ENCODE results near the gene DLG1.

The DLG1 gene

DNA sequence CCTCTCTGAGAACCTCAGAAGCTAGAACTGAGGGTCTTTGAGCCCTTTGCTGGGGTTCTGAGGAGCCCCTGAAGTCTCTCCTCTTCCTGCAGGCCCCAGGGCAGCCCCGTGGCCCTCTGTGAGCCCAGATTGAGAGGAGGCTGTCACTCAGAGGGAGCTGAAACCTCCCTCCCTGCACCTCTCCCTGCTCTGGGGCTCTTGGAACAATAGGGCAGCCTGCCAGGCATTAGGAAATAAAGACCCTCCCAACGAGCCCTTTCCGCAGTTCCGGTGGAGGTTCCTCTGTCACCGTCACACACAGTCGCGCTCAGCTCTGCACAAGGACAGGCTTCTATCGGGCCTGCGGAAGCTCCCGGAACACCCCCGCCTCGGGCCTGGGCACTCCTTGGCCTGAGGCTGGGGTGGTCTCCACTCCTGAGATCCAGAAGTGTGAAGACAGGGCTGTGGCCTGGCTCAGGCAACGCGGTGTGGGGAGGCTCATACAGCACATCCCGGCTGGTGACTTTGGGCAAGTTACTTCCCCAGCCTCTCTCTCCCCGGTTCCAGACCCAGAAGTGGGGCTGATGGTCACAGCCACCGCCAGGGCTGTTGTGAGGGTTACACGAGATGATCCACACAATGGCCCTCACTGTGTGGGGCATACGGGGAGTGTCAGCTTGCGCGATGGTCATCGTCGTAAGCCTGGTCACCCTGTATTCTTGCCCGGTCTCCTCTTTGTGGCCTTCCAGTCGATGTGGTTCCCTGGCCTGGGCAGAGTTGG, 286.5 kb downstream of the DLG1 start:
- DNase-seq: no peak

GRCh38 chr3:197010556-197011351, 287.7 kb downstream of the DLG1 start:
- no peak for DNase-seq

DNA sequence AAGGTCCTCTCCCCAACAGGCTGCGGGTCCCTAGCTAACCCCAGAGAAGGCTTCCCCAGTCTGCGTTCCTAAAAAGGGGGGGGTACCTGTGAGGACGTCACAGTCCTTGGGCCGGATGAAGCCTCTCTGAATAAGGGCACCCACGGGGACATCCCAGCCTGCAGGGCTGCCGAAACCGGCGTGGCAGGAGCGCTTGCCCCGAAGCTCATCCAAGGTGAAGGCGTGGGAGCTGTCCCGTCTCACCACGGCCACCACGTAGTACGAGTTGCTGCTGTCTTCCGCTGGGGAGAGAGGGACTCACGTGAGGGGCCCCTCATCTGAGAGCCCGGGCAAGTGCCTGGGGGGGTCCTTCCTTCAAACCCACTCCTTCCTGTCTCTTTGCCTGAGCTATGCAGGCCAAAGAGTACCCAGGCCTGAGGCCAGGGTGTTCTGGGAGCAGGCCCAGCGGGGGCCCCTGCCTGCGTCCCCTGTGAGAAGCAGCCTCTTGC, 288.8 kb downstream of the DLG1 start:
- no peak for DNase-seq

DNA sequence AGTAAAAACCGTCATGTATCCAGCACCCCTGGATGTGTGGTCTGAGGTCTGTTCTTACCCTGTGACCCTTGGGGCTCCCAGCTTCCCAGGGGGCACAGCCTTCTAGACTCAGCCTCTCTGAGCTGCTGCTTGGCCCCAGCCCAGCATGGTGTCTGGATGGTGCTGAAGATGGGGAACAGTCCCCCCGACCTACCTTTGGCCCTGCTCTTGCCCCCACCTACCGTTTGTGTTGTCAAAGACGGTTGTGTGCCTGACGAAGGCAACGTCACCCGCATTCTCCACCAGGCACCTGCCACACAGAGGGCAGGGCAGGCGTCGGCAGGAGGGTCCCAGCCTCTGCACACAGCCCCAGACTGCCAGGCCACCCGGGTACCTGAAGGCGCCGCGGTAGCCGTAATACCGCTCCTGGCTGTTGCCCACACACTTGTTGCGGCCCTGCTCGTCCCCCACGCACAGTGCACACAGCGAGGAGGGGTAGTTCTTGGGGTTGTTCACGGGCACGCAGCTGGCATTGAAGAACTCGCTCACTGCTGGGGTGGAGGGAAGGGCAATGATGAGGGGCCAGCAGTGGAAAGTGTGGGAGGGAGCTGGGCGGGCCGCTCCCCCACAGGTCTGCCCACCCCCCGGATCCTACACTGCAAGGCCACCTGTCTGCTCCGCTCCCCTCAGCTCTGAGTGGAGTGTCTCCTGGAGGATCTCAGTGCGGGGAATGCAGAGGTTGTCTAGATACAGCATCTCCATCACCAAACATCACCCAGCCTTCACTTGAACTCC, 289.8 kb downstream of the DLG1 start:
- no peak for DNase-seq

DNA sequence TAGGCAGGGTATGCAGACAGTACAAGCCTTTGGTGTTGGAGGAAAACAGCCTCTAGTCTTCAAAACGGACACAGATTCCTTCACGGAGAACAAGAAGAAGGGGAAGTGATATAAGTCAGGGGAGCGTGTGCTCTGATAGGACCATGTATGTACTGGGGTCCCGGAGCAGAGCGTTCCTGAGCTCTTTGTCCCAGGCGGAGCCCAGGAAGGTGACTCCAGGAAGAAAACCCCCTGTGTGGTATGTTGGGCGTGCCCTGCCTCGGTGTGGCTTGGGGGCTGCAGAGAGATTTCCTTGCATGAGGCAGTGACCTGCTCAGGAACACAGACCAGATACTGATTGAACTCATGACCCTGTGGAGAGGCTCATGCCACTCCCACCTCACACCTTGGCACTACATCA, 290.5 kb downstream of the DLG1 start:
- no peak for DNase-seq

DNA sequence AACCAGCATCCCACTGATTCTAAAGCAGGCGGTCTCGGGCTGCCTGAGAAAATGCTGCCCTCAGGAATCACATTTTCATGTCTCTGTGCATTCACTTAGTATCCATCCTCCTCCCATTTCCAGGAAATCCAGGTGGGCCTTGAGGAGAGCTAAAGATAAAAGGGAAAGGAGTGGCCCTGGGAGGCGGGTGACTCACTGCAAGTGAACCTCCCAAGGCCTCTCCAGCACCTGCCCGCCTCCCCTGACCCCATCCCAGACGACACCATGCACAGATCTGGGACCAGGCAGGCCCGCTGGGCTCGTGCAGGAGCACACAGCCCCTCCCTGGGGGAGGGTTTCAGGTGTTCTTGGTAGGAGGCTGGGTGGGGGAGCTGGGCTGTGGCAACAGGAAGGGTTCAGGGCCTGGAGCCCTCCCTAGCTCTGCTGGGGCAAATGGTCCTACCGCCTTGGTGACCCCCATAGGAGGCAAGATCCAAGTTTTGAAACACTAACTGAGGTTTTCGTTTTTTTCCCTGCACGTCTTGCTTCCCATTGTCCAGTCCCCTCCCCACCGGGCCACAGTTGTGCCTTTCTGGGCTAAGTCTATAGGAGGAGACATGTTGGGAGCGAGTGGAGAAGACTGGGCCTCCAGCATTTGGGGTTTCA, 291.0 kb downstream of the DLG1 start:
- DNase-seq: no peak

DNA sequence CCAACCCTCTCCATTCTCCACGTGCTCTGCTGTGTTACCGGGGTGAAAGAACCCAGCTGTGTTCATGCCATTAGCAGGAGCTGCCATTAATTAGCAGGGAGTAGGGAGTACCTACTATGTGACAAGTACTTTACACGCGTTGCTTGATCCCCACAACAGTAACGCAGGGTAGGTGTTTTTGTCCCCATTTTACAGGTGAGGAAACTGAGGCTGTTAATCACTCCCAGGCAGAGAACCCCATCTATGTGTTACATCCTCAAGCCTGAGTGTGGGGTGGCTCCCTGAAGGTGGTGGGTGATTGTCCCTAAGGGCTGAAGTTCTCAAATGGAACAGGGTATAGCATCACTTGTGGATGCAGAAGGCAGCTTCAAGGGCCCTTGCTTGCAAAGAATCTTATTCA, 291.6 kb downstream of the DLG1 start:
- no peak for DNase-seq

- no peak for DNase-seq
These were observed 292.0 kb downstream of the DLG1 start for GRCh38 chr3:197006446-197006845.

DNA sequence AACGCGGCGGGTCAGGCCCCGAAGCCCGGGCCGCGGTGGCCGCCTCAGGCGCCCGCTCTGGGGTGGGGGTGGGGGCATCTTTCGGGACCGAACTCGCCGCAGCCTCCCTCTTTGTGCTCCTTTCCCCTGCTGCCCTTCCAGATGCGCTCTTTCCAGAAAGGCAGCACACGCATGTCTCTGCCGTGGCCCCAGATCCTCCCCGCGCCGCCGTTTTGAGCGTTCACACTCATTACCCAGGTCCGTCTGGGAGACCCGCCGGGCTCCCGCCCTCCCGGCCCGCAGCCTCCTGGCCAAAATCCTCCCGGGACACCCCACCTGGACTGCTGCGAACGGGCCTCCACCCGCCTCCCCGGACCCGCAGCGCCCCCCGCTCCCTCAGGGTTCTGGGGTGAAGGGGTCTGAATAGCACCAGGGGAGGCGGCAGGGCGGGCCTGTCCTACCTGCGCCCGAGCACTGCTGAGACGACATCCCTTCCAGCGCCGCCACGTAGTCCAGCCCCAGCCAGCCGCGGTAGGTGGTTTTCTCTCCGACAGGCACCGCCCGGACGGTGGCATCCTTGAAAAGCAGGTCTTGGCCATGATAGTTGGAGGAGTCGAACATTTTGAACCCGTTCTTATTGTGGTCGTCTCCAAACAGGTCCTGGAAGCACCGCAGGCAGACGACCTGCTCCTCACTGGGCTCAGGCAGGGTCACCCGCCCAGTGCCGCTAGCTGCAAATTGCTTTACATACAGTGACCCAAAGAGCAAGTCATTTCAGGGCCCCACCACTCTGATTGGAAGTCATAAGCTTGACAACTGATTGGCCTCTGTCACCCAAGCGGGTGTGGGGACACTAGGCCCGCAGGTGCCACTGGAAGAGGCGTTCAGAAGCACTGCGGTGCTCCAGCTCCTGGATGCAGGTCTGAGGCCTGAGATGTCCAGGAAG, 294.7 kb downstream of the DLG1 start:
- no peak for DNase-seq

DNA sequence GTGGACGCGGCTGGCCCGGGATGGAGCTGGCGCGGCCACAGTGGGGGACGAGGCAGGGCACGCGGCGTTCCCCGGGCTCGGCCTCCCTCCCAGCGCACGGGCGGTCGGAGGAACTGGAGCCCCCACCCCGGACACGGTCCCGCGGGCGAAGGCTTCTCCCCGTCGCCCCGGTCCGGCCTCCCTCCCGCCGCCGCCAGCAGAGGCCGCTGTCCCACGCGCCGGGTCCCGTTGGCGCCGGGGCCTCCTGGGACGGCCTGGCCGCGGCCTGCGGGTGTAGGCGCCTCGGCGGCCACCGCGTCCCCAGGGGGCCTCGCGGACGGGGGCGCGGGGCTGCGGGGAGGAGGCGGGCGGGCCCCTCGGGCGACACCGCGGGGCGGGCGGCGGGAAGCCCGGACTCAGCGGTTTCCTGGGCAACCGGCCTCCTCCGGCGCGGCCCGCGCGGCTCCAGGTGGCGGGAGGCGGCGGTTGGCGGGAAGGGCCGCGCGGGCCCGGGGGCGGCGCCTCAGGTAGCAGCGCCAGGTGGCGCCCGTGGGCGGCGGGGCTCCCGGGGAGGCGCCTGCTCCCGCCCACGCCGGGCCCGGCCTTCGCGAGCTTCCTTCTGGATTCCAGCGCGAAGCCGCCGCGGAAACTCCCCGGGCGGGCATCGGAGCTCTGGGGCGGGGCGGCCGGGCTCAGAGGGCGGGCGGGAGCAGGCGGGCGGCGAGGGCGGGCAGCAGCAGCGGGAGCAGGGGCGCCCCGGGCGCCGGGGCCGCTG, 295.5 kb downstream of the DLG1 start:
- DNase-seq: peak; percentile 78

GRCh38 chr3:197001972-197002700, 296.3 kb downstream of the DLG1 start:
- no peak for DNase-seq

DNA sequence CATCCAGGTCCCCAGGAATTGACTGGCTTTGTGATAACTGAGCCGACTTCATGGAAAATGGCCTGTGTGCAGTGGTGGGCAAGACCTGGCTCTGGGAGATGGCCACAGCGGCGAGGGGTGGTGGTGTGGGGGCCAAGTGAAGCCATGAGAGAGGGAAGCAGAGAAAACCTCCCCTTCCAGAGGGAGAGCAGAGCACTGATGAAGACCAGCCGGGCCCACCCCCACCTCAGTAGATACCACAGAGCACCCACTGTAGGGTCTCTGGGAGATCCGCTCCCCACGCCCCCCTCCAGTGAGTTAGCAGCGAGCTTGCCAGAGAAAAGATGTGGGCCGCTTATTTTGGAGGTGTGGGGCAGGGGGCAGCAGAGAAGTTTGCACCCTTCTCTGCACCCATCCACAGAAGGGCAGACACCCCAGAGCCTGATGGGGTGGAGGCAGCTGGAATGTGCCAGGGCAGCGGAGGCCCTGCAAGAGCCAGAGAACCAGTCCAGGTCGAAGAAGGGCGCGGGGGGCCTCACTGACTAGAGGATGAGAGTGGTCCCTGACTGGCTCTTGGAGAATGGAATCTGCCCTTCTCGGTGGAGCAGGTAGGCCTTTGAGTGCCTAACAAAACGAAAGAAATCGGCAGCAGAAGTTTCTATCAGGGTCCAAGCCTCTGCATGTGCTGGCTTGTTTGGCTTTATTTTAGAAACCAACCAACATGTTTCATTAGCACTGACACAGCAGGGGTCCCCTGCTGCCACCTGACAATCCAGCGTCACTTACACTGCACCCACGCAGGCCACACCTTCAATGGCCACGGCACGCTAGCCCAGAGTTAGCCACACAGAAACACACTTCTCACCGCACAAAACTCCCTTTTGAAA, 297.1 kb downstream of the DLG1 start:
- DNase-seq: no peak

- DNase-seq: no peak
These were observed 298.2 kb downstream of the DLG1 start for GRCh38 chr3:197000211-197000610.

- no peak for DNase-seq
These were observed 299.2 kb downstream of the DLG1 start for GRCh38 chr3:196998966-196999760.

GRCh38 chr3:196997311-196997710, 301.1 kb downstream of the DLG1 start:
- DNase-seq: no peak

GRCh38 chr3:196996454-196997265, 301.8 kb downstream of the DLG1 start:
- DNase-seq: no peak

- DNase-seq: no peak
These were observed 302.6 kb downstream of the DLG1 start for GRCh38 chr3:196995646-196996355.
